Activated CD4-positive, CD25-positive, alpha-beta regulatory T cell treated with anti-CD3 and anti-CD28 coated beads, Interleukin-2, amount 50 U/mL, for 72 hours (primary cell): Measurements from ENCODE around the gene PRRX2.
"Not testable (repeated sequence)": the region's sequence is repeated elsewhere in the genome, so short reads cannot be mapped to it uniquely, and the experiment has no call there.

Experiments
- DNase-seq: peaks from one replicate; pipeline ENCODE4 v3.0.0; 2021

PRRX2 gene

DNA sequence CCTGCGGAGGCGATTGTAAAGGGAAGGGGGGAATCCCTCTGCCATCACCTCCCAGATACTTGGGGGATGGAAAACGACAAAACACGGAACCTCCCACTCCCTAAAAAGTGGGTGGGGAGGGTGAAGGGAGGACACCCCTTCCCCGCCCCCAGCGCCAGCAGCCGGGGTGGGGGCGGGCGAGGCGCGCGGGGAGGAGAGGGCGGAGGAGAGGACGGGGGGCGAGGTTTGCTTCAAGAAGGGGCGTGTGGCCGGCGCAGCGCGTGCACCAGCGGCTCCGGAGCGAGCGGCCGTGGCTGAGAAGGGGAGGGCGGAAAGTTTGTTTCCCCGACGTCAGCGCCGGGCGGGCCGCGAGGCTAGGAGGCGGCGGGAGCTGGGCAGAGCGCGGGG lies at the start of gene PRRX2:
TSS of gene PRRX2 (plus strand) at position 259 of the 387 bp plus-strand sequence. CDS start 221 bp downstream, outside the sequence.
- peak; percentile 46 for DNase-seq

DNA sequence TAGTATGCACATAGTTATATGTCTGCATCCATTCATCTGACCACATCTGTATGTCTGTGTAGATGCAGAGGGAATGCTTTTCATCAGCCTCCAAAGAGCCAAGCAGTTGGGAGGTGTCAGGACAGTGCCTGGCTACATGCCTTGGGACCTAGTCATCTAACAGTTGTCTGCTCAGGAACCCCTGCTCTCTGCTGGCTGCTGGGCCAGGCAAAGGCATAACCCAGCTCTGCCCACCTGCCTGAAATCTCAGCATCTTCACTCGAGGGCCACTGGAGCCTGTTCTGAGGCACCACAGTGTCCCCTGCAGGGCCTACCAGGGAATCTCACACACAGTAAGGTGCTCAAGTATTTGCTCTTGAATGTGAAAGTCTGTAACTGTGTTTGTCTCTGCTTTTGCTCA lies 48.3 kb upstream of the PRRX2 start:
- no peak for DNase-seq

DNA sequence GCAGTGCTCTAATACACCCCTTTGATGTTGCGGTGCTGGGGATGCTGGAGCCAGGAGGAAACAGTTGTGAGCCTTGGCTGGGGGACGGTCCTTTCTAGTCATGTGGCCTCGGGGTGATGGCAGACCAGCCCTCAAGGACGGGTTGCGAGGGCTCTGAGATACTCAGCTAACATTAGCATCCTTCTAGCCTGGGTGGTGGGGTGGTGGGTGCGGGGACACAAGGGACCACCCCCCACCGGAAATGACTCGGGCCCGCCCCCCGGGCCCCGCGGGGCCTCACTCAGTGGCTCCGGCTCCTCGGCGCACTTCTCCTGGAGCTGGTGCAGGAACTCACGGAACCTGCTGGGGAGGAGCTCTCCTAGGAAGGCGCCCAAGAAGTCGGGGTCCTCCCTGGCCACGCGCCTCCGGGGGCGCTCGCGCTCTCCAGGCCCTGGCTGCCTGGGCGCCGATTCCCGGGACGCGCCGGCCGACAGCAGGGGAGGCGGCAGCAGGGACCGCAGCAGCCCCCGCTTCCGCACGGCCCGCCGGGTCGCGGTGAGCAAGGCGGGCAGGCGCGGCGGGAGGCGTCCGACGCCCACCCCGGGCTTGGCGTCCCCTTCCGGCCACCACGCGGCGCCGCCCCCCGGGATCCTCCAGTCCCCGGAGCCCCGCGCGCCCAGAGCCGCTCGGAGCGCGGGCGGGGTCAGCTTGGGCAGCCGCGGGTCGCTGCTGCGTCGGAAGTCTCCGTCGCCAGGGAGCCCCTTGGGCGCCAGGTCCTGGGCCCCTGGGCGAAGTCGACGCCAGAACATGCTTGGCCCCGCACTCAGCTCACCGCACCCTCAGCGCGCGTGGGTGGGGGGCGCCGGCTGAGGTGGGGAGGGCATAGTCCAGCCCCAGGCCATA lies 45.4 kb upstream of the PRRX2 start:
- DNase-seq: no peak

DNA sequence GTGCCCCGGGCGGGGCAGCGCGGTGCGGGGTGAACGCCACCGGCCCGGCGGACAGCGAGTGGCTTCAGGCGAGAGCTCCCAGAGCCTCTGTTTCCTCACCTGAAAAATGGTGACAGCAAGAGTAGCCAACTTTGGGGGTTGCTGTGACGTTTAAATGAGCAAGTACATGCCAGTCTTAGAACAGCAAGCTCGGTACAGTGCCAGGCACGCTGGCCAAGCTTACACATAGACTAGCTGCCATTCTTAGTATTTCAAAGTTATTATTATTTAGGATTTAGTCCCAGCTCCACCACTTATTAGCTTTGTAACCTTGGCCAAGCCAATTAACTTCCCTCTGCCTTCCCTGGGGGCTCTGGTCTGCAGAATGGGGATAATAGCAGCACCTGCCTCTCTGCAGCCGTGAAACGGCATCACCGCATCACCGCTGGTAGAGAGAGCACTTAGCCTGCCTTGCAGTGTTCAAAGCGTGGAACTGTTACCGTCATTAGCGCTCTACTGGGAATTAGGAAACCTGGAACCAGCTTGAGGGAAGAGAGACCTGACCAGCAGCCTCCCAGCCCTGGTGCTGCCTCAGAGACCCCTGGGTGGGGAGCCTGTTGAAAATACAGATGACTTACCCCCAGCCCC lies 44.7 kb upstream of the PRRX2 start, which contains the start of gene C9orf50:
TSS of gene C9orf50 (minus strand) at position 433 of the 627 bp plus-strand sequence. CDS start 527 bp downstream, outside the sequence.
- no peak for DNase-seq

DNA sequence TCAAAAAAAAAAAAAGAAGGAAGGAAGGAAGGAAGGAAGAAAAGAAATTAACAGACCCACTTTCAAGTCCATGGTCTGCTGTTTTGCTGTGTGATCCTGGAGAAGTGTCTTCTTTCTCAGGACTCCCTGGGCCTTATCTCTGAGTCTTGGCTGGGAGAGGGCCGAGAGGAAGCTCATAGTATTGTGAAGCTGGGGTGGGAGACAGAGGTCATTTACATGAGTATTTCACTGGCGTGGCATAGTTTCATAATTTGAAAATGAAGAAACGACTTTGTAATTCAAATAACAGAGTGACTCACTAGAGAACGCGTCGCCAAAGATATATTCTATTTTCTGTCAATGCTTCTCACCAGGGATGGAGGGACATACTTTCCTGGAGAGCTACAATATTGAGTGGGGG lies 42.1 kb upstream of the PRRX2 start:
- no peak for DNase-seq

DNA sequence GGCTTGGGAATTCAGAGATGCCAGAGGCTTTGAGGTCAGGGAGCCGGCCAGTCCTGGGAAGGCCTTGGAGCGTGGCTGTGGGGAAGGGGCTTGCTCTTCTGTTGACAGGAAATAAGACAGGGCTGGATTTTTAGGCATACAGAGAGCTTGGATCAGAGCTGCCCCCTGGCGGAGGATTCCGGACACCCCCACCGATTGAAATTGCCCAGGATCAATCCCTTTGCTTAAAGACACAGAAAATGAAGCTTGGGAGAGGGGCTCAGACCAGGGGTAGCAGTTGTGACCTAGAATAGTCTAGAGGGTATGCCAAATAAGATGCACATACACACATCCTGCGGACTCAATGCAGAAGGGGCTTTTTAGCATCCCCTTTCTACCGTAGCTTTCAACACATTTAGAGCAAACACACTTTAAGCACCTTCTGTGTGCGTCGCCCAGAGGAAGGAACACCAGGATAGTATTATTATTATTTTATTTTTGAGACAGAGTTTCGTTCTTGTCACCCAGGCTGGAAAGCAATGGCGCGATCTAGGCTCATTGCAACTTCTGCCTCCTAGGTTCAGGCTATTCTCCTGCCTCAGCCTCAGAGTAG lies 41.2 kb upstream of the PRRX2 start:
- DNase-seq: peak; percentile 72

DNA sequence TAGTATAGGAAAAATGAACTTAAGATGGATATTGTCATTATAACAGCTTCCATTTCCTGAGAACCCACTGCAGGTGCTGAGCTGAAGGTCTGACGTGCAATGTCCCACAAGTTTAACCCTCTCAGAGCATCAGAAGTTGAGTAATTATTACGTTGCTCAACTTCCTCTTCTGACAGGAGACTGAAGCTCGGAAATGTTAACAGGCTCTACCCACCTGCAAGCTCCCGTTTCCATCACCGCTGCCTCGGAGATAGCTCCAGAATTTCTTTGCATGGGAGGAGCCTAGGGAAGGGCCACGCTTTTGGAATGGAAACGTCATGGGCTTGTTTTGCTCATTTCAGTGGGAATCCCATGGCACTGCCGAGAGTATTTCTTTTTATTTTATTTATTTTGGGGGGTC lies 40.5 kb upstream of the PRRX2 start:
- DNase-seq: no peak

DNA sequence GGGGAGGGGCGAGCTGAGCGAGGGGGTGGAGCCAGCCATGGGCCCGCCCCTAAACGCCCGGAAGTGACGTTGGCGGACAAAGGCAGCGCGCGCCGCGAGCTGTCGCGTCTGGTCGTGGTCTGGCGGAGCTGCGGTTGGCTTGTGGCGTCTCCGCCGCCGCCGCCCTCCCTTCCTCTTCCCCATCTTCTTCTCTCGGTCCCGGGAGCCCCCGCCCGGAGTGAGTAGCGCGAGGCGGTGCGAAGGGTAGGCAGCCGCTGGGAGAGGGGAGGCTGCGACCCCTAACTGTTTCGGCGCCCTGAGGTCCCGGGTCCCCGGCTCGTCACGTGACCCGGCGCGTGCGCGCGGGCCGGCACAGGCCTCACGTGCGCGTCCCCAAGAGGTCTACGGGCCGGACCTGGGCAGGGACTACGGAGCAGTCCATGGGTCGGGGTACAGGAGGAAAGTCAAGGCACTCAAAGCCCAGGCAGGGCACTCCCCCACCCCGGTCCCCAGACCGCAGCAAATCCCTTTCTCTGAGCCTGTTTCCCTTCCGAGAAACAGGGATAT lies 39.3 kb upstream of the PRRX2 start, which contains the start of gene NTMT1:
TSS of gene NTMT1 (plus strand) at position 85 of the 546 bp plus-strand sequence. CDS start 6,541 bp downstream, outside the sequence.
- peak; percentile 93 for DNase-seq

DNA sequence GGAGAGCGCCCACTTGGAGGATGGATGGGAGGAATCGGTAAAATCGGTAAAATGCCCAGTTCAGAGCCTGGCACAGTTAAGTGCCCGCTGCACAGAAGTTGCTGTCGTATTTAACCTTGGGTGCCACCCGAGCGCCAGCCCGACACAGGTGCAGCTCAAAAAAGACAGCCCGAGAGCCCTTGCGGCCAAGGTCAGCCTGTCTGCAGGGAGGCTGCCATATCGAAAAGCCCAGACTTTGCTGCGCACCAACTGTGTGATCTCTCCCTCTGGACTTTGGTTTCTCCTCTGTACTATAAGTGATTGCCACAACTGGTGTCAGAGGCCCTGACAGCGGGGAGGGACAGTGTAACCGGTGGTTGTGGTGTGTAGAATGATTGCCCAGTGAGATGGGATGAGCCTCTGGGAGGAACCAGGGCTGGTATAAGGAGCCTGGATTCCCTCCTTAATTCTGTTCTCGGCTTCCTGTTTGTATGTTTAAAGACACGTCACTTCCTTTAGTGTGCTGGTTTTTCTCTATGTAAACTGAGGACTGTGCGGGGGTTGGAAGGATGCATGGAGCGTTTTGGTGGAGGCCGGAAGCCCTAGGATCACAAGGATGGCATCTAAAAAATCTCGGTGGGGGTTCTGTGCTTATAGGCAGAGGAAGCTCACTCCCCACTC lies 38.7 kb upstream of the PRRX2 start:
- no peak for DNase-seq

DNA sequence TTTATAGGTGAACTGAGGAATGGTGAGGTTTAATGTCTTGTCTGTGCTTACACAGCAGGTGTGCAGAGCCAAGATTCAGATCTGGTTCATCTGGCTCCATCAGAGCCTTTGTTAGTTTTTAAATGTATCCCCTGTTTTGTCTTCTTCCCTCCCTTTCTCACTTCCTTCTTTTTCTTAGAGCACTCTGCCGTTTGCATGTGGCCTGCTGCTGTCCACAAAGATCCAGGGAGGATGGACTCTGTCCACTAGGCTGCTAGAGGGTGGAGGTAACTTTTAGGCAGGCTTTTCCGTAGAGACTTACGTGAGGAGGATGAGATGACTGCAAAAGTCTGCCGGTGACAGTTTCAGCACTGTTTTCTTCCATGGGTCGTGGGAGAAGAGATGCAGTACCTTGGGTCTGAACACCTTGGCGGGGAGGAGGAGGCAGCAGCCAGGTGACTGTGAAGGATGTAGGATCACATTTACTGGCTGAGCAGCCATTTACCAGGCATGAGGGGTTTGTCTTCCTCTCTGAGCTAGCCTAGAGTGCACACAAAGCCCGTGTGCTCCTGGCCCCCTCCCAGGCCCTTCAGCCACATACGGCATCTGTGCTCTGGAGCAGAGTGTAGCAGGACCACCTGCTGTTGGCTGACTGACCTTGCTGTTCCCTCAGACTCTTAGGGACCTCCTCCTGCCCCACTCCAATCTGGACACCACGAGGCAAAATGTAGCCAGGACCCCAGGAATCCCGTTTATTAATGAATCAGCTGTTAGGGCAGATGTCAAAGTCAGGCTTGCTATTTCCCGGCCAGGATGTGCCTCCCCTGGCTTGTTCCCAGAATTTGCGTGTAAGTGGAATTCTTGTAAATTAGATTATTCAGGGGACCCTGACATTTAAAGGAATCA lies 37.6 kb upstream of the PRRX2 start:
- DNase-seq: no peak

DNA sequence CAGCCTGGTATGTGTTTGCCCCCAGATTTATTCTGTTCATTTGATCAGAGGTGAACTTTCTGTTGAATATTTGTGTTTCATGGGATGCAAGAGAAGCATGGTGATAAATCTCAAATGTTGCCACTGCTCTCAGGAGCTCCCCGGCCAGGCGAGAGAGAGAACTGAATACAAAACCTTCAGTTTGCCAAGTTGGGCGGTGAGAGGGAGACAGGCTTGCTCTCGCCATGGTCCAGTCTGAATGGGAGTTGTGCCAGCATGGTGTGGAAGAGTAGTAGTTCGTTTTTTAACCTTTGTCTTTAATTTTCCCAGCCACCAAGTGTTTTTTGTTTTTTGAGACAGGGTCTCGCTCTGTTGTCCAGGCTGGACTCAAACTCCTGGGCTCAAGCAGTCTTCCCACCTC lies 36.7 kb upstream of the PRRX2 start:
- no peak for DNase-seq

DNA sequence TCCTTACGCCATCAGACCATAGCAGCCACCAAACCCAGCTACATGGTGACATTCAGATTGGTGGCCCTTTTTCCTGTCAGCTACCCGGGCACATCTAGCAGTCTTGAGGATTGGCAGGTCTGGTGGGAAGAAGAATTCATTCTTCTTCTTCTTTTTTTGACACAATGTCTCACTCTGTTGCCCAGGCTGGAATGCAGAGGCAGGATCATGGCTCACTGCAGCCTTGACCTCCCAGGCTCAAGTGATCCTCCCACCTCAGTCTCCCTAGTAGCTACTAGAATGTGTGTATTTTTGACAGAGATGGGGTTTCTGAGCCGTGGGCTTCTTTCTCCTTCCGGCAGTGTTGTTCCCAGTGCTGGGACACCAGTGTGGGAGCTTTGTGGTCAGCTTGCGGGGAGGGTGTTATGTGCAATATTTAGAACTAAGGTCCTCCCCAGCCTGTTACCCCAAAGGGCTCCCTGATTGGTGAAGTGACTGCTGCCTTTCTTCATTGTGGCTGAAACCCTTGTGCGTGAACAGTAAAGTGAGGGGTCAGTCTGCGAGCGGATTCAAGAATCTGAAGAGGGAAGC lies 36.1 kb upstream of the PRRX2 start:
- DNase-seq: no peak

DNA sequence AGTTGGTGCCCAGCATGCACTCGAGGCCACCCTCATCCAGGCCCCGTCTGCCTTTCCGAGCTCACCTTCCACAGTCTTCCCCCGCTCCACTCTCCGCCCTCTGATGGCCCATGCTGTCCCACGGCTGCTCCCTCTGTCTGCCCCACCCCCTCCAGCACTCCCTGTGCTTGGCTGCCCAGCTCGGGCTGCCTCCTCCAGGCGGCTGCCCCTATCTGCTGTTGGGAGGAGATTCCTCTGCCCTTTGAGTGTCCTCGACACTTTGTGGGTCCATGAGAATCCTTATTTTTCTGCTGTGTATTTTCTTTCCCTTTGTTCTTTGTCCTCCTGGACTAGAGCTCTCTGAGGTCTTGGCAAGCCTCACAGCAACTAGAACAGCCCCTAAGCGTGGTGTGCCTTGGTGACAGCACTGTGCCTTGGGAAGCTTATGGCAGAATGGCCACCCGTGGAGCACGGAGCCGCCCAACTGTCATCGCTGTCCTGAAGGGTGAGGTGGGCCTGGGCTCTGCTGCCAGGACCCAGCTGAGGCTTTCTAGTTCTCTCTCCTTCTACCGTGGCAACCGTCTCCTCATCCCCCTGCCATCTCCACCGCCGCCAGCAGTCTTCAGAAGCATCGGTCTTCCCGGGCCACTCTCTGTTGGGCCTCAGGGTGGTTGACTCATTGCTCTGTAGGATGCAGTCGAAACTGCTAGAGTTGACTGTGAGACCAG lies 34.3 kb upstream of the PRRX2 start:
- DNase-seq: no peak

DNA sequence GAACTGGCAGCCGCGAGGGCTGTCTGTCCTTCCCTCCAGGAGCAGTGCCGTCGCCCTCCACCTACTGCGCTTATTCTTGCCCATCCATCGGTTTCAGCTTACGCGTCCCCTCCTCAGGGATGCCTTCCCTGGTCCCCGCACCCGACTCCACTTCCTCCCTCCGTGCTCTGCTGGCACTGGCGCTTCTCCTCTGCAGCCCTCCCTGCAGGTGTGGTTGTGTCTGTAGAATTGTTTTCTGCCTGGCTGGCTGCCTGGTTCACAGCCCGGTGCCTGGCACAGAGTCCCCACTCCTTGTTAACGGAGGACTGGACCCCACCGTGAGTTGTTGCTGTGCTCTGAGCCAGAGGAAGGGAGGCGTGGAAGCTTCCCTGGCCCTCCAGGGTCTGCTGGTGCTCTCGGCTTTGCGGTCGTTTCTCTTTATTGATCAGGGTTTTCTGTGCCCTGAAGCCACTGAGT lies 33.7 kb upstream of the PRRX2 start:
- no peak for DNase-seq

DNA sequence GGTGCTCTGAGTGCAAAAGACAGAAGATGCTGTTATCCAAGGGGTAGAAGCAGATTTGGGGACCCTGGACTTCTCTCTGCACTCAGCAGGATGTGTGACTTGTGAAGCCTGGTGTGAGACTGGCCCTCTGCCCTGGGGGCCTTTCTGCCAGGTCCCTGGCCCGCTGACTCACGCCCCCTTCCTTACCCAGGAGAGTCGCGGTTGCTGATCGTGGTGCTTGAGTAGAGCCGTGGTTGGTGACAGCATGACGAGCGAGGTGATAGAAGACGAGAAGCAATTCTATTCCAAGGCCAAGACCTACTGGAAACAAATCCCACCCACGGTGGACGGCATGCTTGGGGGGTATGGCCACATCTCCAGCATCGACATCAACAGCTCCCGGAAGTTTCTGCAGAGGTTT lies 33.0 kb upstream of the PRRX2 start:
- DNase-seq: no peak

DNA sequence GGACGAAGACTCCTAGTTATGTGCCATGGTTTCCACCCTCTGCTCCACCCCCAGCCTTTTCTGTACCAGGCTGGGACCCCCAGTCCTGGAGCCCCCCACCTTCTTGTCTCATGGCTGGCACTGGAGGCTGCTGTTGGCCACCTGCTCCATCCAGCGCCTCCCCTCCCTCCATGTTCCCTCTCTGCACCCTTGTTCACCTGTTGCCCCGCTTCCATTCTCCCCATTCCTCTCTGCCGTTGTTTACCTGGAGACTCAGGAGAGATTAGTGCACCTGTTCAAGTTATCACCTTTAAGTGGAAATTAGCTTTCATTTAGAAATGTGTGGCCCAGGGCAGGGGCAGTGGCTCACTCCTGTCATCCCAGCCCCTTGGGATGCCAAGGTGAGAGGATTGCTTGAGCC lies 32.2 kb upstream of the PRRX2 start:
- DNase-seq: no peak

DNA sequence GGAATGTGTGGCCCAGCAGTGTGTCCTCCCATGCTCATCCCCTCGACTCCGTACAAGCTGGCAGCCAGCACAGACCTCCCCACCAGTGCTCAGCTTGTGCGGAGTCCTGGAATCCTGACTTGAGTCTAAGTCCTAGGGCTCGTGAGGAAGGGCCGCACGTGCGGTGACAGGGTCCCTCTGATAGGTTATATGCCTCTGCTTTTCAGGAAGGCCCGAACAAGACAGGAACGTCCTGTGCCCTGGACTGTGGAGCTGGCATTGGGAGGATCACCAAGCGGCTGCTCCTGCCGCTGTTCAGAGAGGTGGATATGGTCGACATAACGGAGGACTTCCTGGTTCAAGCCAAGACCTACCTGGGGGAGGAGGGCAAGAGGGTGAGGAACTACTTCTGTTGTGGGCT lies 31.6 kb upstream of the PRRX2 start:
- no peak for DNase-seq

DNA sequence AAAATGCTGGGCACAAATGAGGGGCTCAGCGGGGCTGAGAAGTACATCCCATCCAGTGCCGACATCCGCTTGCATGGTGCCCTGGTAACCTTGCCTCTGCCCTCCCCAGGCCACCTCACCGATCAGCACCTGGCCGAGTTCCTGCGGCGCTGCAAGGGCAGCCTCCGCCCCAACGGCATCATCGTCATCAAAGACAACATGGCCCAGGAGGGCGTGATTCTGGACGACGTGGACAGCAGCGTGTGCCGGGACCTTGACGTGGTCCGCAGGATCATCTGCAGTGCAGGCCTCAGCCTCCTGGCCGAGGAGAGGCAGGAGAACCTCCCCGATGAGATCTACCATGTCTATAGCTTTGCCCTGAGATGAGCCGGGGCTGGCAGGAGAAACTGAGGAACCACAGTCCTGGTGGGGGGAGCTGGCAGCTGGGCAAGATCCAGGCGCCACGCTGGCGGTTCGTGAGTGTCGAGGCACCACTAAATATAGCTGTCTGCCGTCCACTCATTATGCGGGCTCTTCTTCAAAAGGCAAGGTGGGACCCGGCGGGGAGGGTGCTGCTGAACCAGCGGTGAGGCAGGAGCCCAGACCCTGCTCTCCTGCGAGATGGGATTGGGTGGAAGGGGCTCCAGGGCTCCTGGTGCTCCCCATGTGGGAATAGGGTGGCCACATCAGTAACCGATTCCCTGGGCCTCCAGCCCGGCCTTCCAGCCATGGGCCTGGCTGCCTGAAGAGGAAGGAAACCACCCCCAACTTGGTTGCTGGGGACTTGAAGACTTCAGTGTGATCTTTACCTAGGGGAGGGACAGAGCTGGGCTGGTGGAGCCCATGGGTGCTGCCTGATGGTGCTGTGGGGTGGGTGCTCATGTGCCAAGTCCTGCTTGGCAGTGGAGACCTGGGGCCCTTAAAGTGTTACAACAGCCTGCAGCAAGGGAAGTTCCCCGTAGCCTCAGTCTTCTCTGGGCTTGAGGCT lies 30.1 kb upstream of the PRRX2 start:
- no peak for DNase-seq

DNA sequence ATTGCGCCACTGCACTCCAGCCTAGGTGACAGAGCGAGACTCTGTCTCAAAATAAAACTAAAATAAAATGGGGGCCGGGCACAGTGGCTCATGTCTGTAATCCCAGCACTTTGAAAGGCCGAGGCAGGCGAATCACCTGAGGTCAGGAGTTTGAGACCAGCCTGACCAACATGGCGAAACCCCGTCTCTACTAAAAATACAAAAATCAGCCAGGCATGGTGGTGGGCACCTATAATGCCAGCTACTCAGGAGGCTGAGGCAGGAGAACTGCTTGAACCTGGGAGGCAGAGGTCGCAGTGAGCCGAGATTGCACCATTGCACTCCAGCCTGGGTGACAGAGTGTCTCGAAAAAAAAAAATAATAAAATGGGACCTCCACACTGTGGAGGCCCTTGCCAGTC lies 29.1 kb upstream of the PRRX2 start:
- DNase-seq: not testable (repeated sequence)
